ENCODE measurements around the gene MEF2A. TPM values are rescaled to one million over a fixed set of nuclear protein-coding genes. Genes with fewer than 3 reads are reported as not detected.

MEF2A gene
- total and polyA plus RNA-seq, 9 donors, result 36.0 to 58.1 (median 45.4) TPM

DNA sequence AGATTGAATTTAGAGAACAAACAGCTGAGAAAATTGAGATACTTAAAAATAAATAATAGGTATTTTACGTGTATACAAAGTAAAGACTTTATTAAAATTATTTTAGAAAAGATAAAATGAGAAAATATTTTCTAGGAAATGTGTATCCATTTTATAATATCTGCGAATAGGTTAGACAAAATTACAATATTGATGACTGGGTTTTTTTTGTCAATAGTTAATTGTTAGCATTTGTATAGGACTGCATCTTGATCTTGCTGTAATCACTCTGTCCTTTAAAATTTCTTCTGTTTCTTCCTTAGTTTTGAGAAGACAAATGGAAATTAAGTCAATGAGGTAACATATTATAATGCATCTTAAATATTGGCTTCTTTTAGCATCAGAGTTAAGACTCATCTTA is 50.3 kb downstream of the MEF2A start:
- no CpG with 5 or more reads among the region's 2 CpGs for WGBS (ENCODE audit: insufficient coverage)
- Histone ChIP-seq H3K27me3 (ENCODE audit: control insufficient read depth, insufficient read depth, low read length) (no peaks in the 10 kb centered on the region), H3K36me3 (ENCODE audit: control insufficient read depth, insufficient read depth, low read length) (no peaks in the 10 kb centered on the region), H3K9me3 (replicated peaks; ENCODE audit: control insufficient read depth, low read depth, low read length) (no peaks in the 10 kb centered on the region), H3K27ac (ENCODE audit: low read length) (no peak overlapping the region), H3K4me1 (ENCODE audit: control insufficient read depth, insufficient read depth, low read length) (peaks cover 5% of the 10 kb centered on the region), H3K4me3 (ENCODE audit: low read length) (no peak overlapping the region)
- DNase-seq, result no peak

DNA sequence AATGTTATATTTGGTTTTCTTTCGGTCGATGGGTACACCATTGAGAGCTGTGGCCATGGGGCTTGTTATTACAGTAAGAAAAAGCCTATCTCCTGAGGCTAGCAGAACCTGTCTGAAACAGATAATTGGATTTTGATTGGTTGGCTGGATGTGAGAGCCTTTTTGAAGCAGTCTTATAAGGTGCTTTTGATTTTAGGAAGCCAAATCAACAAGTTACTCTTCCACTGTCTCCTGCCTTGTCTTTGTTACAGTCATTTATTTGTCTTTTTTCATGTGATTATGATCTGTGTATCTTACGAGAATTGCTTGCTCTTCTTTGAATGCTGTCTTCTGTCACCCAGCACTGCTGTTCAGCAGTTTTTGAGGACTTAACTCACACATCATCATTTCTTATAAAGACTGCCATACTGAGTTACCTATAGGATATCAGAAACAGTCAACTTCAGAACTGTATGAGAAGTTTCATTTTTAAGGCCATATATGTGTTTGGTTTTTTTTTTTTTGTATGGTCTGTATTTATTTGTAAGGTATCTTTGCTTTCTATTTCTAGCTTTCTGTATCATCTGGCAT is 51.1 kb downstream of the MEF2A start:
- WGBS (ENCODE audit: insufficient coverage), result no CpG with 5 or more reads among the region's 3 CpGs
- no peak for DNase-seq
- Histone ChIP-seq H3K4me1 (ENCODE audit: control insufficient read depth, insufficient read depth, low read length) (peaks cover 5% of the 10 kb centered on the region), H3K4me3 (ENCODE audit: low read length) (no peak overlapping the region), H3K36me3 (ENCODE audit: control insufficient read depth, insufficient read depth, low read length) (no peaks in the 10 kb centered on the region), H3K9me3 (replicated peaks; ENCODE audit: control insufficient read depth, low read depth, low read length) (no peaks in the 10 kb centered on the region), H3K27me3 (ENCODE audit: control insufficient read depth, insufficient read depth, low read length) (no peaks in the 10 kb centered on the region), H3K27ac (ENCODE audit: low read length) (no peak overlapping the region)

DNA sequence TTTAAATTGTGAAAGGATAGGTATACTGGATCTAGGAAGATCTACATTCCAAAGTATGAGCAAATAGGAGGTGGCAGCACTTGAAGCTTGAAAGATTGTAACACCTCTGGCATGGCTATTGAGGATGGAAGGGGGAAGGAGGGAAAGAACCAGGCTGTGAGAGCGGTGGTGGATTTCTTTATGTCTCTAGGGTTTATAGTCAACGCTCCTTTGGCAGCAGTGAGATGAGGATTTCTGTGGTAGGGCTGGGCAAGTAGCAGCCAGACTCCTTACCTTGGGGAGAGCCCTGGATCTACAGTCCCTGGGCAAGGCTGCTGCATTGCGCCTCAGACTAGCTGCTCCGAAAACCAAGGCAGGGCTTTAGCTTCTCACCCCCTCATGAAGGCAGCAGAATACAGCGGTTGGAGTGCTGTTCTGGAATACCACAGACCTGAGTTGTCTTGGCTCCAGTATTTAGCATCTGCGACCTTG is 53.2 kb downstream of the MEF2A start:
- Histone ChIP-seq H3K4me3 (ENCODE audit: low read length) (no peak overlapping the region), H3K9me3 (replicated peaks; ENCODE audit: control insufficient read depth, low read depth, low read length) (no peaks in the 10 kb centered on the region), H3K4me1 (ENCODE audit: control insufficient read depth, insufficient read depth, low read length) (peaks cover 5% of the 10 kb centered on the region), H3K27me3 (ENCODE audit: control insufficient read depth, insufficient read depth, low read length) (no peaks in the 10 kb centered on the region), H3K36me3 (ENCODE audit: control insufficient read depth, insufficient read depth, low read length) (no peaks in the 10 kb centered on the region), H3K27ac (ENCODE audit: low read length) (no peak overlapping the region)
- peak; percentile 37 for DNase-seq
- WGBS (ENCODE audit: insufficient coverage), result 37% methylated on average over 5 of the region's 6 CpGs

DNA sequence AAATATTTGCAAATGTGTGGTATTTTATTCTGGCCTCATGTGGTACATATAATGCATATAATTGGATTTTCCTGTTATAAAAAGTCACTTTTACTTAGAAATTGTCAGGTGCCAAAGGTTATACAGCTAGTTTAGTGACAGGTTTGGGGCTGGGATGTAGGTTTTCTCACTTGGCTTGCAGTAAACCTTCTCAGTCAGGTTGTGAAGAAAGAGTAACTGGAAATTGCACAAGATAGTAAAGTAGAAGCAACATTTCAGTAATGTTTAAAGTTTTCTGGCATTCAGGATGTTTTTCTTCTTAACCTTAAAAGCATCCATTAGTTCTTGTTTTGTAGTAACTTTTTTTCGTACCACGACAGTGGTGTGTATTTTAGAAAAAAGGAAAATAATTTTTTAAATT is 53.9 kb downstream of the MEF2A start:
- Histone ChIP-seq H3K9me3 (replicated peaks; ENCODE audit: control insufficient read depth, low read depth, low read length) (peaks cover 2% of the 10 kb centered on the region), H3K36me3 (ENCODE audit: control insufficient read depth, insufficient read depth, low read length) (no peaks in the 10 kb centered on the region), H3K27me3 (ENCODE audit: control insufficient read depth, insufficient read depth, low read length) (no peaks in the 10 kb centered on the region), H3K4me3 (ENCODE audit: low read length) (no peak overlapping the region), H3K4me1 (ENCODE audit: control insufficient read depth, insufficient read depth, low read length) (peaks cover 5% of the 10 kb centered on the region), H3K27ac (ENCODE audit: low read length) (no peak overlapping the region)
- no CpG with 5 or more reads among the region's 2 CpGs for WGBS (ENCODE audit: insufficient coverage)
- no peak for DNase-seq

DNA sequence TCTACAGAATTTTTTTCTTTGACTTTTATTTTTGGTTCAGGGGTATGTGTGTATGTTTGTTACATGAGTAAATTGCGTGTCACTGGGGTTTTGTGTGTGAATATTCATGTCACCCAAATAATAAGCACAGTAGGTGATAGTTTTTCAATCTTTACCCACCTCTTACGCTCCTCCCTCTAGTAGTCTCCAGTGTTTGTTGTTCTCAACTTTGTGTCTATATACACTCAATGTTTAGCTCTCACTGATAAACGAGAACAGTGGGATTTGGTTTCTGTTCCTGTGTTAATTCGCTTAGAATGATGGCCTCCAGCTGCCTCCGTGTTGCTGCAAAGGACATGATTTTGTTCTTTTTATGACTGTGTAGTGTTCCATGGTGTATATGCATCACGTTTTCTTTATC is 54.4 kb downstream of the MEF2A start:
- peaks cover 5% of the 10 kb centered on the region for H3K4me1 ChIP-seq (ENCODE audit: control insufficient read depth, insufficient read depth, low read length)
- H3K4me3 ChIP-seq (ENCODE audit: low read length), result no peak overlapping the region
- H3K27ac ChIP-seq (ENCODE audit: low read length), result no peak overlapping the region
- no peaks in the 10 kb centered on the region for H3K36me3 ChIP-seq (ENCODE audit: control insufficient read depth, insufficient read depth, low read length)
- H3K9me3 ChIP-seq (replicated peaks; ENCODE audit: control insufficient read depth, low read depth, low read length), result peaks cover 4% of the 10 kb centered on the region
- no peaks in the 10 kb centered on the region for H3K27me3 ChIP-seq (ENCODE audit: control insufficient read depth, insufficient read depth, low read length)
- no peak for DNase-seq
- WGBS (ENCODE audit: insufficient coverage), result 100% methylated on average over 2 of the region's 6 CpGs

DNA sequence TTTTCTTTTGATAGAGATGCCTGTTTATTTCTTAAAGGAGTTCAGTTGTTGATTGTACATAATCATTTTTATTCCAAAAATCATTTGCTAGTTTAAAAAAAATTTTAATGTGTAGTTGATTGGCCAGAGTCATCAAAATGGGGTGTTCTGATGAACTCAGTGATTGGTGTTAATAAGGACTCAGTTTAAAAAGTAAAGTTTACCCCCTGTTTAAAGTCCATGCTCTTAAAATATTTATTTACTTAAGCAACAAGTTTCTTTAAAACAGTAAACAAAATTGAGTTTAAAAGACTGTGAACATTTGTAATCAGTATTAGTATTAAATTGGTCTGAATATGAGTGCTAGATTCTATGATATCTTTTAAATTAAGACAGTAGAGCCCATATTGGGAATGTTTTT is 56.0 kb downstream of the MEF2A start:
- Histone ChIP-seq H3K36me3 (ENCODE audit: control insufficient read depth, insufficient read depth, low read length) (no peaks in the 10 kb centered on the region), H3K27me3 (ENCODE audit: control insufficient read depth, insufficient read depth, low read length) (no peaks in the 10 kb centered on the region), H3K9me3 (replicated peaks; ENCODE audit: control insufficient read depth, low read depth, low read length) (peaks cover 7% of the 10 kb centered on the region), H3K4me3 (ENCODE audit: low read length) (no peak overlapping the region), H3K27ac (ENCODE audit: low read length) (no peak overlapping the region), H3K4me1 (ENCODE audit: control insufficient read depth, insufficient read depth, low read length) (peaks cover 5% of the 10 kb centered on the region)
- DNase-seq, result no peak

DNA sequence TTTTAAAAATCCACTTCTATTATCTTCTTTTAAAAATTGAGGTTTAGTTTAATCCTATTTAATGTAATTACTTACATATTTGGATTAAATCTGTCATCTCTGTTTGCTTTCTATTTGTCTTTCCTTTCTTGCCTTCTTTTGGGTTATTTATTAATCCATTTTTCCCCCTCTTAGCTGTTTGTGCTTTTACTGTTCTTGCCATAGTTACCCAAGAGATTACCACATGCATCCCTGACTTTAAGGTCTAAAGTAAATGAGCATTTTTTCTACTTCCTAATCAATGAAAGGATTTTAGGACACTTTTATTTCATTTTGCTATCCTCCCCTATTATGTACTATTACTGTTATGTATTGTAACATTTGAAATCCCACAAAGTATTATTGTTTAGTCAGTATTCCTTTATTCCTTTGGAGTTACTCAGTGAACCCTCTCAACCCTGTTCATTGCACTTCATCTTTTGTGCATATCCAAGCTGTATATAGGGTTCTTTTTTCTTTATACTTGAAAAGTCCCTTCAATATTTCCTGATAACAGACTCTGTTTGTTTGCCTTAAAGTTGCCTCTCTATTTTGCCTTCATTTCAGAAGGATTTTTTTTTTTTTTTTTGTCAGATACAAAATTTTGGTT is 62.7 kb downstream of the MEF2A start:
- no peaks in the 10 kb centered on the region for H3K27me3 ChIP-seq (ENCODE audit: control insufficient read depth, insufficient read depth, low read length)
- H3K4me3 ChIP-seq (ENCODE audit: low read length), result no peak overlapping the region
- H3K9me3 ChIP-seq (replicated peaks; ENCODE audit: control insufficient read depth, low read depth, low read length), result peaks cover 7% of the 10 kb centered on the region
- DNase-seq, result no peak
- peaks cover 2% of the 10 kb centered on the region for H3K4me1 ChIP-seq (ENCODE audit: control insufficient read depth, insufficient read depth, low read length)
- no peaks in the 10 kb centered on the region for H3K36me3 ChIP-seq (ENCODE audit: control insufficient read depth, insufficient read depth, low read length)
- H3K27ac ChIP-seq (ENCODE audit: low read length), result no peak overlapping the region

DNA sequence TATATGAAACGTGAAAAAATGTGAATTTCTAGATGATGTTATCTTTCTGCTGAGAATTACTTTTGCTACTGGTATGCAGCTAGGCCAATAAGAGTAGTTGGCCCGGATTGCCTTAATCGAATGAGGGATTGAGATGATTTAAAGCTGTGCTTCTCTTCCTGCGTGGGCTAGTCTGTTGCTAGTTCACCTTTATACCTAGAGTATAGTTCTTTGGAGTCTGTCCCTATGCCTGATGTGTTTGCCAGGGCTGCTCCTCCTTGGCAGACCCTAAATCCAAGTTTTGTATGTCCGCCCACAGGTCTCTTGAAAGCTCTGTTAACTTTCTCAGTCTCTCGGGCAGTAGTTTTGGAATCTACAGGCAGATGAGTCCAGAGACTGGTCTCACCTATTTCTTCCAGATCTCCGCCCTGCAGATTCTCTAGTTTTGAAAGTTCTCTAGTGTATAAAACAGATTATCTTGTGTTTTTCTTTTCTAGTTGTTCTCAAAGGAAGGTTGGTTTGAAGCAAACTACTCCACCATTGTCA is 64.9 kb downstream of the MEF2A start:
- Histone ChIP-seq H3K4me3 (ENCODE audit: low read length) (no peak overlapping the region), H3K9me3 (replicated peaks; ENCODE audit: control insufficient read depth, low read depth, low read length) (peaks cover 1% of the 10 kb centered on the region), H3K36me3 (ENCODE audit: control insufficient read depth, insufficient read depth, low read length) (peaks cover 3% of the 10 kb centered on the region), H3K4me1 (ENCODE audit: control insufficient read depth, insufficient read depth, low read length) (peaks cover 2% of the 10 kb centered on the region), H3K27ac (ENCODE audit: low read length) (no peak overlapping the region), H3K27me3 (ENCODE audit: control insufficient read depth, insufficient read depth, low read length) (no peaks in the 10 kb centered on the region)
- WGBS (ENCODE audit: insufficient coverage), result no CpG with 5 or more reads among the region's 7 CpGs
- DNase-seq, result no peak

DNA sequence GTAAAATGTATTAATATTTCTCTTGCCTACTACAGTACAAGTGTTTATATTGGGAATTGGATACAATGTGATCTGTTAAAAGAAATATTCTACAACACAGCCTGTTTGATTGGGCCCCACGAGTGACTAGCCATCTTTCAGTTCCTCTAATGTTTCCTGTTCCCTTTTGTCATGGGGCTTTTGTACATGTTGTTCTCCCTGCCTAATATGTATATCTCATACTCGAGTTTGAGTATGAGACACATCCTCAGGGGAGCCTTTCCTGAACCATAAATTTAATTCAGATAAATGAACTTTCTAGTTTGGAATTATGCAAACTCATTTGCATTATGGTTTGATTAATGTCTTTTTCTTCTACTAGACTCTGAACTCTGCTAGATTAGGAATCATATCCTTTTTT is 65.5 kb downstream of the MEF2A start:
- H3K4me1 ChIP-seq (ENCODE audit: control insufficient read depth, insufficient read depth, low read length), result peaks cover 2% of the 10 kb centered on the region
- no peaks in the 10 kb centered on the region for H3K27me3 ChIP-seq (ENCODE audit: control insufficient read depth, insufficient read depth, low read length)
- WGBS (ENCODE audit: insufficient coverage), result no CpG with 5 or more reads among the region's 2 CpGs
- H3K4me3 ChIP-seq (ENCODE audit: low read length), result no peak overlapping the region
- DNase-seq, result peak; percentile 64
- no peak overlapping the region for H3K27ac ChIP-seq (ENCODE audit: low read length)
- H3K36me3 ChIP-seq (ENCODE audit: control insufficient read depth, insufficient read depth, low read length), result peaks cover 5% of the 10 kb centered on the region
- peaks cover 2% of the 10 kb centered on the region for H3K9me3 ChIP-seq (replicated peaks; ENCODE audit: control insufficient read depth, low read depth, low read length)

DNA sequence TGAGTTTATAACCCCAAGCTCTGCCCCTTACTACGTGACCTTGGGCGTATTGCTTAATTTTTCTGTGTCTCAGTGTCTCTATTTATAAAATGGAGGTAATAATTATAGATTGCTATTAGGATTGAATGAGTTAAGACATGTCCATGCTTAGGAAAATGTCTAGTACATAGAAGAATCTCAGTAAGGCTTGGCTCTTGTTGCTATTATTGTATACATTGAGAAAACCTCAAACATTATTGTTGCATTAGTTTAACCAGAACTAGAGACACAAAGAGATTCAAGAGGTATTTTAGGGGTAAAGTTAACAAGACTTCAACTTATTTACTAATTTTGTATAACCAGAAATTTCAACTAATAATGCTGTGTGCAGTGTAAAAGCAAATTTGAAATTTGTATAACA is 66.7 kb downstream of the MEF2A start:
- H3K9me3 ChIP-seq (replicated peaks; ENCODE audit: control insufficient read depth, low read depth, low read length), result peaks cover 2% of the 10 kb centered on the region
- WGBS (ENCODE audit: insufficient coverage), result no CpG with 5 or more reads among the region's 2 CpGs
- H3K27ac ChIP-seq (ENCODE audit: low read length), result no peak overlapping the region
- peaks cover 5% of the 10 kb centered on the region for H3K36me3 ChIP-seq (ENCODE audit: control insufficient read depth, insufficient read depth, low read length)
- no peak for DNase-seq
- H3K4me1 ChIP-seq (ENCODE audit: control insufficient read depth, insufficient read depth, low read length), result peaks cover 2% of the 10 kb centered on the region
- H3K4me3 ChIP-seq (ENCODE audit: low read length), result no peak overlapping the region
- H3K27me3 ChIP-seq (ENCODE audit: control insufficient read depth, insufficient read depth, low read length), result no peaks in the 10 kb centered on the region

All from muscle of leg (tissue), 11 donors.